ENCODE data around the gene BMPR2. TPM values are rescaled to one million over a fixed set of nuclear protein-coding genes. Genes with fewer than 3 reads are reported as not detected.
"Not testable (repeated sequence)": the region's sequence is repeated elsewhere in the genome, so short reads cannot be mapped to it uniquely, and the experiment has no call there.

Gene BMPR2
- total RNA-seq, 4 donors from 2014 or later: 30.4 to 50.2 (median 36.5) TPM

GRCh38 chr2:202494300-202495229 lies 118.4 kb downstream of the BMPR2 start:
- H3K4me3 ChIP-seq (ENCODE audit: low read depth, poor library complexity, severe bottlenecking): no peak overlapping the region
- intact Hi-C loops (cut with DNase I; ENCODE audit: low total_unique reads): no loop called here
- 78 to 84% methylated on average over 13 of the region's 13 CpGs for WGBS, 2 donors
- TF ChIP-seq CTCF (IDR thresholded peaks at IDR 0.05) (no peak), POLR2A (IDR thresholded peaks at IDR 0.05) (no peak)
- DNase-seq (ENCODE audit: low spot score in 2 of 2): no peak

GRCh38 chr2:202495230-202495604 lies 119.1 kb downstream of the BMPR2 start:
- 95 to 96% methylated on average over 23 of the region's 23 CpGs for WGBS, 2 donors
- DNase-seq (ENCODE audit: low spot score in 2 of 2): no peak
- no peak overlapping the region for H3K4me3 ChIP-seq (ENCODE audit: low read depth, poor library complexity, severe bottlenecking)
- TF ChIP-seq POLR2A (IDR thresholded peaks at IDR 0.05): no peak
- no peak for TF ChIP-seq CTCF (IDR thresholded peaks at IDR 0.05)
- intact Hi-C loops (cut with DNase I; ENCODE audit: low total_unique reads): no loop called here

GRCh38 chr2:202496835-202497472 lies 120.8 kb downstream of the BMPR2 start:
- 96 to 97% methylated on average over 20 to 37 of the region's 38 CpGs for WGBS, 2 donors
- DNase-seq (ENCODE audit: low spot score in 2 of 2); intact Hi-C loops (cut with DNase I; ENCODE audit: low total_unique reads); H3K4me3 ChIP-seq (ENCODE audit: low read depth, poor library complexity, severe bottlenecking): not testable (repeated sequence)

GRCh38 chr2:202497473-202497866 lies 121.3 kb downstream of the BMPR2 start:
- H3K4me3 ChIP-seq (ENCODE audit: low read depth, poor library complexity, severe bottlenecking); intact Hi-C loops (cut with DNase I; ENCODE audit: low total_unique reads); DNase-seq (ENCODE audit: low spot score in 2 of 2): not testable (repeated sequence)
- 95 to 99% methylated on average over 7 of the region's 7 CpGs for WGBS, 2 donors

- DNase-seq (ENCODE audit: low spot score in 2 of 2); H3K4me3 ChIP-seq (ENCODE audit: low read depth, poor library complexity, severe bottlenecking); intact Hi-C loops (cut with DNase I; ENCODE audit: low total_unique reads): not testable (repeated sequence)
- WGBS, 2 donors: 88% methylated on average over 7 of the region's 7 CpGs
Measured at GRCh38 chr2:202499841-202500240, 123.7 kb downstream of the BMPR2 start.

GRCh38 chr2:202503276-202503675 lies 127.1 kb downstream of the BMPR2 start:
- intact Hi-C loops (cut with DNase I; ENCODE audit: low total_unique reads); DNase-seq (ENCODE audit: low spot score in 2 of 2); H3K4me3 ChIP-seq (ENCODE audit: low read depth, poor library complexity, severe bottlenecking): not testable (repeated sequence)
- WGBS, 2 donors: 94 to 97% methylated on average over 19 to 21 of the region's 21 CpGs

GRCh38 chr2:202508686-202509085 lies 132.6 kb downstream of the BMPR2 start:
- intact Hi-C loops (cut with DNase I; ENCODE audit: low total_unique reads): no loop called here
- no peak for DNase-seq (ENCODE audit: low spot score in 2 of 2)
- no peak for TF ChIP-seq CTCF (IDR thresholded peaks at IDR 0.05)
- TF ChIP-seq POLR2A (IDR thresholded peaks at IDR 0.05): no peak
- 73 to 88% methylated on average over 2 of the region's 2 CpGs for WGBS, 2 donors
- no peak overlapping the region for H3K4me3 ChIP-seq (ENCODE audit: low read depth, poor library complexity, severe bottlenecking)

All from lower leg skin (tissue), 4 donors.